Ectodermal cell (in vitro differentiated cells): ENCODE data around the gene HACL1. TPM values are rescaled to one million over a fixed set of nuclear protein-coding genes. Genes with fewer than 3 reads are reported as not detected.

Experiments used
- H3K27ac ChIP-seq: 2 replicates; pipeline ENCODE4 v1.7.0; 2013; ENCODE audit warnings: mild to moderate bottlenecking, low read depth, low read length; ENCODE audit not compliant: insufficient read depth, poor library complexity, severe bottlenecking
- H3K27me3 ChIP-seq: 2 replicates; pipeline ENCODE4 v1.7.0; 2013; ENCODE audit warnings: mild to moderate bottlenecking, low read length; ENCODE audit not compliant: insufficient read depth, control insufficient read depth, poor library complexity, severe bottlenecking
- H3K36me3 ChIP-seq: one replicate; pipeline ENCODE4 v1.7.0; 2013; ENCODE audit warnings: low read length; ENCODE audit not compliant: control insufficient read depth, insufficient read depth
- H3K4me1 ChIP-seq: one replicate; pipeline ENCODE4 v1.7.0; 2013; ENCODE audit warnings: low read length; ENCODE audit not compliant: control insufficient read depth, insufficient read depth
- H3K4me3 ChIP-seq: 2 replicates; pipeline ENCODE4 v1.7.0; 2013; ENCODE audit warnings: low read depth, low read length, control low read depth; ENCODE audit not compliant: insufficient read depth
- H3K9me3 ChIP-seq: 2 replicates; pipeline ENCODE4 v1.7.0; 2013; ENCODE audit warnings: mild to moderate bottlenecking, low read length, moderate library complexity; ENCODE audit not compliant: control insufficient read depth
- WGBS, 2 experiments: methylation state at CpG; one replicate each; pipeline ENCODE4 v1.1.7; 2013; ENCODE audit warnings: missing lambda C conversion rate in 2 of 2; 5-methylcytosine and 5-hydroxymethylcytosine counted together
- polyA plus RNA-seq, 4 experiments: library from polyadenylated mRNA; stranded (reverse); fragments of 50-300 nt; gene quantifications; one replicate each; pipeline ENCODE4 v1.2.3, GENCODE V29; 2013

Gene HACL1
- 35.5 TPM for polyA plus RNA-seq (2013, experiment 1 of 4)
- polyA plus RNA-seq (2013, experiment 2 of 4), result 36.8 TPM
- polyA plus RNA-seq (2013, experiment 3 of 4), result 33.0 TPM
- polyA plus RNA-seq (2013, experiment 4 of 4), result 32.8 TPM

DNA sequence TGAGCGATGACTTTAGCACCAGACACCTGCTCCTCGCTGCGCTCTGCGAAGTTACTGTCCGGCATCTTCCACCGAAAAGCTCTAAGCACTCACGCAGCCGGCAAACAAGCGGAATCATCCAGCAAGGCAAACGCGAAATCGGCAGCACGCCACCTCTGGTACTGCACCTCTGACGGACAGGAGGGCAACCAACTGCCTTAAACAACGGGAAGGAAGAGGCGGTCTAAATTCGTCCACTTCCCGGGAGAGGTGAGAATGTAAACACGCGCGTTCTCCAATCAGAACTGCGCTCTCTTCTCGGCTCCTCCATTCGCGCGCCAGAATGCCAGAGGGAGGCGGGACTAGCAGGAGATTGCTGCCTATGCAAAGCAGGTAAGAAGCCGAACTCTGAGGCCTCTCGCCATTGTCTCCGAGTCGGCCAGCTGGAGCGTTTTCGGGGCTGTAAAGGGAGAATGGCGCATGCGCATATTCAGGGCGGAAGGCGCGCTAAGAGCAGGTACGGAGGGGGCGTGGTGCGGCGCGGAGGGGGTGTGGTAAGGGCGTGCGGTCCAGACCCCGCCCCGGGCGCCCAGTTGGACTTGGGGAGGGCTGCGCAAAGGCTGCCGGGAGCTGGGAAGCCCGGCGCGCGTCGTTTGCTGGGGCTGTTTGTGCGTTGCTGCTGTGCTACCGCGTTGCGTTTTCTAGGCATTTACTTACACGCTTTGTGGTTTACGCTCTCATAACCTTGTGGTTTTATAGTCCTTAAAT is at the start of gene HACL1, which contains the start of gene BTD:
Gene HACL1 (minus strand): TSS at position 171 of the 747 bp plus-strand sequence. CDS start 106 bp downstream, at position 65.
Gene BTD (plus strand): TSS at position 347 of the 747 bp plus-strand sequence. CDS start 33,695 bp downstream, outside the sequence.
- H3K36me3 ChIP-seq, result no peaks in the 10 kb centered on the region
- H3K27me3 ChIP-seq, result no peaks in the 10 kb centered on the region
- 0% methylated on average over 61 of the region's 61 CpGs for WGBS, 2 experiments
- H3K9me3 ChIP-seq, result no peaks in the 10 kb centered on the region
- peak within 1 kb of the TSS; percentile 80 for H3K4me3 ChIP-seq
- H3K4me1 ChIP-seq, result no peaks in the 10 kb centered on the region
- peak within 1 kb of the TSS; percentile 83 for H3K27ac ChIP-seq

DNA sequence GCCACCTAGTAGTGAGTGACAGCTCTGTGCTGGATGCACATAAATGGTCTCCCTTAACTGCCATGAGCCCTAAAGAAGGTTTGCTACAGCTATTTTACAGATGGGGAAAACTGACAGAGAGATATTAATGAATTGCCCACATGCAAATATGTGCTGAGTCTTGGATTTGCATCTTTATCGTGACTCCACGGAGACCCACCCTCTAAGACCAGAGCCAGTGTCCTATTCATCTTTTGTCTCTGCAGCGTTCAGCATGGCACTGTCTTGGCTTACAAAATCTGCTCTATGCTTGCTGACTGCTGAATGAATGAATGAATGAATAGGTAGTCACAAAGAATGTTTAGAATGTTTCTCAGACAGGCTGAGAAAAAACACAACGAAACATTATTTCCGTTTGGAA is 48.5 kb upstream of the HACL1 start:
- WGBS, 2 experiments, result 85 to 95% methylated on average over 5 of the region's 5 CpGs
- no peaks in the 10 kb centered on the region for H3K9me3 ChIP-seq
- no peaks in the 10 kb centered on the region for H3K4me1 ChIP-seq
- H3K4me3 ChIP-seq, result no peak overlapping the region
- no peak overlapping the region for H3K27ac ChIP-seq
- H3K27me3 ChIP-seq, result no peaks in the 10 kb centered on the region
- H3K36me3 ChIP-seq, result no peaks in the 10 kb centered on the region

DNA sequence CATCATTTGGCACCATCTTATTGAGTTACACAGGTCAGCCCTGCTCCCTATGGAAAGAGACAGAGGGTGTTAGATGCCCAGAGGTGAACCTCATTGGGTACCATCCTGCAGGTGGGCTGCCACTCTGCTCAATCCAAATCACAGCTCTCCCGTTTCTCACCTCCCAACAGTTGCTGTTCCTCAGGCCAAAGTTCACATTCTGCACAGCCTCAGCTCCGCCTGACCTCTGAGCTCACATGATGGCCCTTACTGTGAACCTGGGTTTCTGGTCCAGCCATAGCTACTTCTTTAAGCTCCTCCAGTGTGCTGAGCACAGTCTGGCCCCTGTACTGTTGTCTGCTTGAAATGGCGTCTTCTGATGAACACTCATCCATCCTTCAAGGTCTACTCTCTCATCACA is 48.0 kb upstream of the HACL1 start:
- Histone ChIP-seq H3K36me3 (no peaks in the 10 kb centered on the region), H3K4me3 (no peak overlapping the region), H3K27me3 (no peaks in the 10 kb centered on the region), H3K9me3 (no peaks in the 10 kb centered on the region), H3K27ac (no peak overlapping the region), H3K4me1 (no peaks in the 10 kb centered on the region)
- 95 to 96% methylated on average over 3 of the region's 3 CpGs for WGBS, 2 experiments

DNA sequence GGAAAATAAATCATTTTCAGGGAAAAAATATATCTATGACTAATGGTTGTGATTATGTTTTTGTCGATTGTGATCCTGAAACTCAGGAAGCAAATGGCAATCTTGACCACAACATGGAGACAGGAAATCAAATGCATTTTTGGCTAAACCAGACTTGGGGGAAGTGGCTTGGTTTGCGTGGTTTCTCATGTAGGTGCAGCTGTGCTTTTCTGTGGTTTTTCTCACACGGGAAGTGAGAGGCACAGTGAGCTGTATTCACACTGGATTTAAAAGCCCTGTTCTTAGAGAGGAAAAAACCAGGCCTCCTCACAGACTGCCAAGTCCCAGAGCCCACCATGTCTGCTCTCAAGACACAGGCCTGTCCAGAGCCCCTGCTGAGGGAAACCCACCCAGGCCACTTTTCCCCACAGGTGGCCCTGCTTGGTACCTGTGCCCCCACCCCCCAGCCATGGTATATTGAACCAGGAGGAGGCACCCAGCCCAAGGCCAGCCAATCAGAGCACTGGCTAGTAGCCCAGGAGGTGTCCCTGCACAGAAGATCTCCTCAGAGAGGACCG is 46.3 kb upstream of the HACL1 start:
- no peaks in the 10 kb centered on the region for H3K4me1 ChIP-seq
- H3K9me3 ChIP-seq, result no peaks in the 10 kb centered on the region
- no peak overlapping the region for H3K4me3 ChIP-seq
- no peaks in the 10 kb centered on the region for H3K36me3 ChIP-seq
- 94 to 96% methylated on average over 4 of the region's 4 CpGs for WGBS, 2 experiments
- H3K27ac ChIP-seq, result no peak overlapping the region
- H3K27me3 ChIP-seq, result no peaks in the 10 kb centered on the region

DNA sequence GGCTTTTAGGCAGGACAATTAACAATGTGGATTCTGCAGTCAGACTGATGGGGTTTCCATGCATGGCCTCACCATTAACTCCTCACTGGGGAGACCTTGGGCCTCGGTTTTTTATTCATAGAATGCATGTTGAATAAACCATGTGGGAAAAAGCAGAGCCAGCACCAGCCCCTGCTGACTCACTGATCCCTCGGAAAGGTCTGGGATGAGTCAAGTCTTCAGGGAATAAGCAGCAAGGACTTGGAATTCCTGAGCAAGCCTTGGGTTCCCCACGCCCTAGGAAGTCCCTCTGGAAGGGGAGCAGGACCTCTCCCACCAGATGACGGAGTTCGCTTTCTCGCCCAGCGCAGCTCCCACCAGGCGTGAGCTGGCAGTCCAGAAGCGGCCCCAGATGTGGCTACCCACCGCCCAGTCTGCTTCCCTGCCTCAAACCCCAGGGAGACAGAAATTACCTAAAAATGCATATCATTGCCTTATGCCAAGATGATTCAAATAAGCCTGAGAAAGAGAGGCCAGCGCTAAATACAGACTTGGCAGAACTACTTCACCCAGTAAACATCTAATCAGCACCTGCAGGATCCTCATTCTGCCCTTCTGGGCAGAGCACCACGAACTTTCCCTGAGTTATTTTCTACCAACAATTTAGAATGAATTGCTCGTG is 45.6 kb upstream of the HACL1 start:
- Histone ChIP-seq H3K4me3 (no peak overlapping the region), H3K36me3 (no peaks in the 10 kb centered on the region), H3K9me3 (no peaks in the 10 kb centered on the region), H3K4me1 (no peaks in the 10 kb centered on the region), H3K27ac (no peak overlapping the region), H3K27me3 (no peaks in the 10 kb centered on the region)
- WGBS, 2 experiments, result 88 to 90% methylated on average over 11 to 13 of the region's 13 CpGs

DNA sequence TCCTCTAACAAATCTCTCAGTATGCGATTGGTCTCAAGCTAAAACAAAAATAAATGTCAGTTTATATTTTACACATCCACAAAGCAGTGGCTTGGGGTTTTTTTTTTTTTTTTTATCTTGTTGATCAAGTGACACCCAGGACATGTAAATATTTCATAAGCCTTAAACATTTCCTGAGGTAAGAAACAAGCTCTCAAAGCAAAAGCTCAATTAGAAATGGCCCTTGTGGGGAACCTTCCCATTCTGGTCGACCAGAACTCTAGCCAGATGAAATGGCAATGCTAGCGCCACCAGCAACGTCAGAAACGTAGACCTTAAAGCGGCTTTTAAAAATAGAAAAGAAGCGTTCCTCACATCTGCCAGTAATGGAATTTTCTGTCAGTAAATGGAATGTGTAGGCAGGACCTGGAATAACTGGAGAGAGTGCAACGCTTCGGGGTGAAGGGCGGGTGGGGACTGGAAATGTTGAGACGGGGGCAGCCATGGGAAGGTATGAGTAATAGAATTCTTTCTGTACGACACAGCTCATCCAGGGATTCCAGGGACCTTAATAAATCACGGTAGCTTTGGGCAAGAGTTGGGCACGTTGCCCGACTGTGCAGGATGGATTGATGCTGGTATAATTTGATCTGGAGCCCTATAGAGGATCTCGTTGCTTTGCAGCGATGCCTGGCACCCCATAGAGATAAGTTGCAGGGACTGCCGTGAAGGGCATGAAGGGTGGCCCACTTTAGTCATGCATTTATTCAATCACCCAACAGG is 44.6 kb upstream of the HACL1 start:
- Histone ChIP-seq H3K27me3 (no peaks in the 10 kb centered on the region), H3K9me3 (no peaks in the 10 kb centered on the region), H3K36me3 (no peaks in the 10 kb centered on the region), H3K4me3 (no peak overlapping the region), H3K27ac (no peak overlapping the region), H3K4me1 (no peaks in the 10 kb centered on the region)
- 92% methylated on average over 17 to 18 of the region's 18 CpGs for WGBS, 2 experiments

DNA sequence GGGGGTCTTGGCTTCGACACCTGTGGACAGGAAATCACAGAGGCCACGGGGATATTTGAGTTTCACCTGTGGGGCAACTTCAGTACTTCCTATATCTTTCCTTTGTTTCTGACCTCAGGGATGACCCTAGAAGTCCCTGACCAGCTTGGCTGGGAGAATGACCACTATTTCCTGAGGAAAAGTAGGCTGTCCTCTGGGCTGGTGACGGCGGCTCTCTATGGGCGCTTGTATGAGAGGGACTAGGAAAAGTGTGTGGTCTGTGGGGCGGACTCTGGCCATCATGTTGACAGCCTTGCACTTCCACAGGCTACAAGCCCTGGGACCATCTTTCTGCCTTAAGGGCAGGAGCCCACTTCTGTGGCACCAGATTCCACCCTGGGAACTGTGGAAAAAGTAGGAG is 43.9 kb upstream of the HACL1 start:
- WGBS, 2 experiments, result 92 to 95% methylated on average over 6 of the region's 6 CpGs
- H3K36me3 ChIP-seq, result no peaks in the 10 kb centered on the region
- no peaks in the 10 kb centered on the region for H3K9me3 ChIP-seq
- H3K27me3 ChIP-seq, result no peaks in the 10 kb centered on the region
- H3K4me1 ChIP-seq, result no peaks in the 10 kb centered on the region
- no peak overlapping the region for H3K4me3 ChIP-seq
- no peak overlapping the region for H3K27ac ChIP-seq

DNA sequence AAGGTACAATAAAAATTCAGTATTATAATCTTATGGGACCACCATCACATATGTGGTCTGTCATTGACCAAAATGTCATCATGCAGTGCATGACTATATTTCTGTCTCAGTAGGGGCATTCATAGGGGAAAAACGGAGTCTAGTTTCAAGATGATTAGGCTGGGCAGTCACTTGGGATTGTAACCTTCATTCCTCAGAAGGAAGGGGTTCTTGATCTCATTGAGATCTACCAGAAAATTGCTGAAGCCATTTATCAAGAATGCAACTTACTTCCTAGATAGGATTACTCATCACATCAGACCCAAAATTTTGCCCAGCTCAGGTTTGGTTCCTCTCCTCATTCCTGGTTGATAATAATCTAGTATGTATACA is 37.5 kb upstream of the HACL1 start:
- Histone ChIP-seq H3K27ac (no peak overlapping the region), H3K4me1 (no peaks in the 10 kb centered on the region), H3K9me3 (no peaks in the 10 kb centered on the region), H3K36me3 (no peaks in the 10 kb centered on the region), H3K4me3 (no peak overlapping the region), H3K27me3 (no peaks in the 10 kb centered on the region)
- WGBS, 2 experiments, result 86 to 95% methylated on average over 1 of the region's 1 CpG

DNA sequence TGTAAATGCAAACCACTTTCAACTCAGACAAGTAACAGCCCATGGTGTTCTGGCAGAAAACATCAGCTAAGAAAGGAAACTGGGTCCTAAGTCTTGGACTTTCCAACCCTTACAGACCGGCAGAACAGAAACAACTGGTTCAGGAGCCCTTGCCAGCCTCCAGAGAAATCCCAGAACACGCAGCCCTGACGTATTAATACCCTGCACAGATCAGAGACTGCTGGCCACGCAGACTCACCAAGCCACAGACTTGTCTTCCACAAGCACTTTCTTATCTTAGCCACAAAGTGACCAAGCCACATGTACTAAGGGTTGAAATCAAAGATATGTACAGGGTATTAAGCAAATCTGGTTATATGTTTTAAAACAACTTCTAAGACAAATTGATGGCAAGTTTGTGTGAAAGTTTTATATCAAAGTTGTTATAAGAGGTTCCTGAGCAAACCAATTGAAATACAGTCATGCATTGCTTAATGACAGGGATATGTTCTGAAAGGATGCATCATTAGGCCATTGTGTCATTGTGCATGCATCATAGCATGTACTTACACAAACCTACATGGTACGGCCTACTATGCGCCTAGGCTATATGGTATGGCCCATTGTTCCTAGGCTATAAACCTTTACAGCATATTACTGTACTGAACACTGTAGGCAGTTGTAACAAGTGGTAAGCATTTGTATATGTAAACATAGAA is 37.0 kb upstream of the HACL1 start:
- Histone ChIP-seq H3K4me3 (no peak overlapping the region), H3K36me3 (no peaks in the 10 kb centered on the region), H3K9me3 (no peaks in the 10 kb centered on the region), H3K27me3 (no peaks in the 10 kb centered on the region), H3K27ac (no peak overlapping the region), H3K4me1 (no peaks in the 10 kb centered on the region)
- 95 to 96% methylated on average over 6 of the region's 6 CpGs for WGBS, 2 experiments
